Measurements from ENCODE around the gene ETV7.

- TF ChIP-seq CTCF (IDR thresholded peaks at IDR 0.05) (no peak), SMC3 (IDR thresholded peaks at IDR 0.05; ENCODE audit: low read depth, low read length) (no peak), ZBTB33 (IDR thresholded peaks at IDR 0.05; ENCODE audit: borderline replicate concordance, low read depth) (no peak), POLR2AphosphoS5 (IDR thresholded peaks at IDR 0.05; ENCODE audit: low read depth, low read length) (no peak)
These were observed 43.7 kb upstream of the ETV7 start for GRCh38 chr6:36431197-36431596.
